OCI-LY7 (cell line): ENCODE results near the gene FRMPD4.

Experiments
- CTCF ChIP-seq: fragments of 200-600 bp; sonication (generic); conservative IDR thresholded peaks from 2 replicates; pipeline ENCODE4 v1.5.1; 2014; ENCODE audit warnings: mild to moderate bottlenecking, antibody characterized with exemption, low read length, moderate library complexity, mixed read lengths
- EZH2phosphoT487 ChIP-seq: fragments of 200-600 bp; sonication (generic); IDR thresholded peaks from 2 replicates; pipeline ENCODE4 v1.6.1; 2018; ENCODE audit warnings: low read depth, borderline replicate concordance, mild to moderate bottlenecking, mixed run types, antibody characterized with exemption, low read length, moderate library complexity, mixed read lengths

- TF ChIP-seq CTCF: no peak
- TF ChIP-seq EZH2phosphoT487: no peak
Observed at GRCh38 chrX:12582649-12583048, 444.4 kb downstream of the FRMPD4 start.
